ENCODE measurements around the gene ZNF391.
"Not testable (repeated sequence)": the region's sequence is repeated elsewhere in the genome, so short reads cannot be mapped to it uniquely, and the experiment has no call there.

Gene ZNF391

DNA sequence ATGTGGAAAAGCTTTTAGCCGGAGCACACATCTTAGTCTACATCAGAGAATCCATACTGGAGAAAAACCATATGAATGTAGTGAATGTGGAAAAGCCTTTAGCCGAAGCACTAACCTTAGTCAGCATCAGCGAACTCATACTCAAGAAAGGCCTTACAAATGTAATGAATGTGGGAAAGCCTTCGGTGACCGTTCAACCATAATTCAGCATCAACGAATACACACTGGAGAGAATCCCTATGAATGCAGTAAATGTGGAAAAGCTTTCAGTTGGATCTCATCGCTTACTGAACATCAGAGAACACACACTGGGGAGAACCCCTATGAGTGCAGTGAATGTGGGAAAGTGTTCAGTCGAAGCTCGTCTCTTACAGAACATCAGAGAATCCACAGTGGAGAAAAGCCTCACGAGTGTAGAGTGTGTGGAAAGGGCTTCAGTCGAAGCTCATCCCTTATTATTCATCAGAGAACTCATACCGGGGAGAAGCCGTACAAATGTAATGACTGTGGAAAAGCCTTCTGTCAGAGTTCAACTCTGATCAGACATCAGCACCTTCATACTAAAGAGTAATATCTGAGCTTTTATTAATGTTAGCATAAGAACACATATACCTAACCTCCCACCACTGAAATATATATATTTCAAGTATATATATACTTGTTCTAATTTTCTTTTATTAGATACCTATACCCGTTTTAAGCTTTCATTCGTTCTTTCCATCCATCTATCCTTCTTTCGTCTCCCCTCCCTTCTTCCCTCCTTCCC, 12.5 kb downstream of the ZNF391 start:
- no peak overlapping the region for H3K27ac Mint-ChIP-seq
- no peaks in the 10 kb centered on the region for H3K4me1 Mint-ChIP-seq (ENCODE audit: low read depth)
- no peak overlapping the region for H3K4me3 Mint-ChIP-seq

DNA sequence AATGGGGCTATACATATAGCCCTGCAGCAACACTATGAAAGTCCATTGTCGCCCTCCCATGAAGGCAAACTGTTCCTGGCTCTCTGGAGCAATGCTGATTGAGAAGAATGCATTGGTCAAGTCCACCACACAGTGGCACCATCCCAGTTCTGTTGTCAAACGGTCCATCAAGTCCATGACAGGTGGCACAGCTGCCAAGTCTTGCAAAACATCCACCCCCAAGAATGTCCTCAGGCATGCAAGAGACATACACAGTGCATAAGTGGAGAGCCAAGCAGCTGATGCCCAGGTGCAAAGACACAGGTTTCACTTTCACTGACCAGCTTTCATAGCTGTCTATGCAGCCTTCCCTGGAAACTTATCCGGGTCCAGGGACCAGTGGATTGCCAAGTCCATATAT, 17.5 kb downstream of the ZNF391 start:
- Mint-ChIP-seq H3K36me3 (ENCODE audit: low read depth) (peaks cover 23% of the 10 kb centered on the region), H3K27ac (no peak overlapping the region), H3K9me3 (peaks cover 25% of the 10 kb centered on the region)

More for the DNA sequence above, 12.5 kb downstream of the ZNF391 start:
- Mint-ChIP-seq H3K9me3 (peaks cover 54% of the 10 kb centered on the region), H3K27me3 (no peaks in the 10 kb centered on the region), H3K36me3 (ENCODE audit: low read depth) (peaks cover 62% of the 10 kb centered on the region)

GRCh38 chr6:27407153-27407814, 18.7 kb downstream of the ZNF391 start:
- Mint-ChIP-seq H3K4me3 (no peak overlapping the region), H3K9me3 (peaks cover 14% of the 10 kb centered on the region), H3K27me3 (no peaks in the 10 kb centered on the region), H3K36me3 (ENCODE audit: low read depth) (peaks cover 11% of the 10 kb centered on the region), H3K4me1 (ENCODE audit: low read depth) (no peaks in the 10 kb centered on the region), H3K27ac (no peak overlapping the region)

More for the DNA sequence above, 17.5 kb downstream of the ZNF391 start:
- Mint-ChIP-seq H3K4me3 (no peak overlapping the region), H3K27me3 (no peaks in the 10 kb centered on the region), H3K4me1 (ENCODE audit: low read depth) (no peaks in the 10 kb centered on the region)

DNA sequence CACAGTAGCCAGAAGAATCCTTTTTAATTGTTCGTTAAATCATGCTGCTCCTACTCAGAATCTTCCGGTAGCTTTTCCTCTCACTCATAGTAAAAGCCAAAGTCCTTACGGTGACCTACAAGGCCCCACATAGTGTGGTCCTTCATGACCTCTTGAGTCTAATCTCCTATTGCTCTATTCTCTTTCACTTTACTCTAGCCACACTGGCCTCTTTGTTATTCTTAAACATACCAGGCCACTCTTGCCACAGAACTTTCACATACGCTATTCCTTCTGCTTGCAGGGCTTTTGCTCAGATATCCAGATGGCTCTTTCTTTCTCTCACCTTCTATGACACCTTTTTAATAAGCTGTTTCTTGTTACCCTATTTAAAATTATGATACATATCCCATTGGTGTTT, 25.7 kb downstream of the ZNF391 start:
- Mint-ChIP-seq H3K27ac (no peak overlapping the region), H3K27me3 (no peaks in the 10 kb centered on the region), H3K4me3 (no peak overlapping the region), H3K36me3 (ENCODE audit: low read depth) (no peaks in the 10 kb centered on the region), H3K4me1 (ENCODE audit: low read depth) (no peaks in the 10 kb centered on the region), H3K9me3 (no peaks in the 10 kb centered on the region)

GRCh38 chr6:27414996-27415395, 26.4 kb downstream of the ZNF391 start:
- no peaks in the 10 kb centered on the region for H3K4me1 Mint-ChIP-seq (ENCODE audit: low read depth)
- H3K27me3 Mint-ChIP-seq, result peaks cover 6% of the 10 kb centered on the region
- H3K27ac Mint-ChIP-seq, result no peak overlapping the region
- no peaks in the 10 kb centered on the region for H3K36me3 Mint-ChIP-seq (ENCODE audit: low read depth)
- H3K9me3 Mint-ChIP-seq, result no peaks in the 10 kb centered on the region
- no peak overlapping the region for H3K4me3 Mint-ChIP-seq

GRCh38 chr6:27415898-27416297, 27.3 kb downstream of the ZNF391 start:
- Mint-ChIP-seq H3K27ac (no peak overlapping the region), H3K36me3 (ENCODE audit: low read depth) (no peaks in the 10 kb centered on the region), H3K9me3 (no peaks in the 10 kb centered on the region), H3K27me3 (peaks cover 8% of the 10 kb centered on the region), H3K4me1 (ENCODE audit: low read depth) (no peaks in the 10 kb centered on the region), H3K4me3 (no peak overlapping the region)

- Mint-ChIP-seq H3K4me3 (no peak overlapping the region), H3K27me3 (peaks cover 16% of the 10 kb centered on the region), H3K9me3 (no peaks in the 10 kb centered on the region)
These were observed 30.8 kb downstream of the ZNF391 start for GRCh38 chr6:27419363-27419762.

GRCh38 chr6:27422651-27423332, 34.2 kb downstream of the ZNF391 start:
- no peak overlapping the region for H3K4me3 Mint-ChIP-seq
- no peak overlapping the region for H3K27ac Mint-ChIP-seq
- no peaks in the 10 kb centered on the region for H3K9me3 Mint-ChIP-seq
- H3K36me3 Mint-ChIP-seq (ENCODE audit: low read depth), result no peaks in the 10 kb centered on the region
- H3K4me1 Mint-ChIP-seq (ENCODE audit: low read depth), result no peaks in the 10 kb centered on the region
- H3K27me3 Mint-ChIP-seq, result peaks cover 16% of the 10 kb centered on the region

More at GRCh38 chr6:27419363-27419762, 30.8 kb downstream of the ZNF391 start:
- Mint-ChIP-seq H3K36me3 (ENCODE audit: low read depth) (no peaks in the 10 kb centered on the region), H3K27ac (no peak overlapping the region), H3K4me1 (ENCODE audit: low read depth) (no peaks in the 10 kb centered on the region)

GRCh38 chr6:27424851-27425250, 36.3 kb downstream of the ZNF391 start:
- not testable (repeated sequence) for H3K27ac Mint-ChIP-seq; H3K4me1 Mint-ChIP-seq (ENCODE audit: low read depth); H3K9me3 Mint-ChIP-seq; H3K4me3 Mint-ChIP-seq; H3K36me3 Mint-ChIP-seq (ENCODE audit: low read depth)
- H3K27me3 Mint-ChIP-seq, result peaks cover 11% of the 10 kb centered on the region

- no peaks in the 10 kb centered on the region for H3K36me3 Mint-ChIP-seq (ENCODE audit: low read depth)
- no peaks in the 10 kb centered on the region for H3K4me1 Mint-ChIP-seq (ENCODE audit: low read depth)
- H3K4me3 Mint-ChIP-seq, result no peak overlapping the region
- no peaks in the 10 kb centered on the region for H3K9me3 Mint-ChIP-seq
- no peak overlapping the region for H3K27ac Mint-ChIP-seq
- peaks cover 8% of the 10 kb centered on the region for H3K27me3 Mint-ChIP-seq
These were observed 37.6 kb downstream of the ZNF391 start for GRCh38 chr6:27426045-27426620.

- Mint-ChIP-seq H3K9me3 (no peaks in the 10 kb centered on the region), H3K36me3 (ENCODE audit: low read depth) (no peaks in the 10 kb centered on the region), H3K4me1 (ENCODE audit: low read depth) (no peaks in the 10 kb centered on the region), H3K4me3 (no peak overlapping the region), H3K27me3 (peaks cover 5% of the 10 kb centered on the region), H3K27ac (no peak overlapping the region)
These were observed 39.9 kb downstream of the ZNF391 start for GRCh38 chr6:27428502-27428901.

DNA sequence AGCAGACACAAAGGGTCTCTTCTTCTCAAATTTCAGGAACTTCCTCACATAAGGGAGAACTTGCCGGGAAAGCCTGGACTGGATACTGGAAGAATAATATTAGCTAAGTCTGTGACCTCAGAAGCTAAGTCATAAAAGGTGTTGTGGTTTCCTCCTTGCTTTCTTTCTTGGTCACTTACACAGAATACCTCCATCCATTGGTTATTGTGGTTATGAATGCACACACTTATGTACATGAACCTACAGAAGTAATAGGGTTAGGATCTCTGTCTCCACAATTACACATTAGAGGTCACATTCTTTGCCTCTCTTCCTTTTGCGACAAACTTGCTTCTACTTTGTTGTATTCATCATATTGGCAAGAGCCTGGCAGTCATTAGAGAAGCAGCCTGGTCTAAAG, 40.4 kb downstream of the ZNF391 start:
- no peak overlapping the region for H3K27ac Mint-ChIP-seq
- peaks cover 3% of the 10 kb centered on the region for H3K9me3 Mint-ChIP-seq
- H3K36me3 Mint-ChIP-seq (ENCODE audit: low read depth), result no peaks in the 10 kb centered on the region

DNA sequence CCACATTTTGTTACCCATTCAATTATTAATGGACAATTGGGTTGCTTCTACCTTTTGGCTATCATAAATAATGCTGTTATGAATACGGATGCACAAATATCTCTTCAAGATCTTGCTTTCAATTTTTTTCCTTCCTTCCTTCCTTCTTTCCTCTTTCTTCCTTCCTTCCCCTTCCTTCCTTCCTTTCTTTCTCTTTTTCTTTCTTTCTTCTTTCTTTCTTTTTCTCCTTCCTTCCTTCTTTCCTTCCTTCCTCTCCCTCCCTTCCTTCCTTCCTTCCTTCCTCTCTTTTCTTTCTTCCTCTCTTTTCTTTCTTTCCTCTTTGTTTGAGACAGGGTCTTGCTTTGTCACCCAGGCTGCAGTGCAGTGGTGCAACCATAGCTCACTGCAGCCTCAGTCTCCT, 45.2 kb downstream of the ZNF391 start:
- Mint-ChIP-seq H3K27me3 (peaks cover 21% of the 10 kb centered on the region), H3K4me3 (no peak overlapping the region), H3K27ac (no peak overlapping the region), H3K4me1 (ENCODE audit: low read depth) (no peaks in the 10 kb centered on the region), H3K36me3 (ENCODE audit: low read depth) (peaks cover 3% of the 10 kb centered on the region), H3K9me3 (peaks cover 18% of the 10 kb centered on the region)

More for the DNA sequence above, 40.4 kb downstream of the ZNF391 start:
- Mint-ChIP-seq H3K27me3 (peaks cover 9% of the 10 kb centered on the region), H3K4me3 (no peak overlapping the region), H3K4me1 (ENCODE audit: low read depth) (no peaks in the 10 kb centered on the region)

DNA sequence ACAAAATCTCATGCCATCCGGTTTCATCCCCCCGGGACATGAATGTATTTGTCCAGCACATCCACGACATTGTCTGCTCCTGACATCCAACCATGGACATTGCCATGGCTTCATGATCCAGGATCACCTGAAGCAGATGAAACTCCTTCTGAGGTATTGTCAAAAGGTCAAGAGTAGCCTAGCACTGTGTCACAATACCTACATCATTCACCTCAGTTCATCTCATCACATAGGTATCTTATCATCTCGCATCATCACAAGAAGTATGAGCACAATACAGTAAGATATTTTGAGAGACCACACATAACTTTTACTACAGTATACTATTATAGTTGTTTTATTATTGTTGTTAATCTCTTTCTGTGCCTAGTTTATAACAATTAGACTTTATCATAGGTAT, 50.8 kb downstream of the ZNF391 start:
- no peak overlapping the region for H3K27ac Mint-ChIP-seq
- H3K4me1 Mint-ChIP-seq (ENCODE audit: low read depth), result no peaks in the 10 kb centered on the region
- no peak overlapping the region for H3K4me3 Mint-ChIP-seq
- H3K36me3 Mint-ChIP-seq (ENCODE audit: low read depth), result peaks cover 10% of the 10 kb centered on the region
- peaks cover 11% of the 10 kb centered on the region for H3K27me3 Mint-ChIP-seq
- H3K9me3 Mint-ChIP-seq, result peaks cover 36% of the 10 kb centered on the region

- H3K27me3 Mint-ChIP-seq, result peaks cover 3% of the 10 kb centered on the region
- peaks cover 15% of the 10 kb centered on the region for H3K36me3 Mint-ChIP-seq (ENCODE audit: low read depth)
- peaks cover 29% of the 10 kb centered on the region for H3K9me3 Mint-ChIP-seq
- no peaks in the 10 kb centered on the region for H3K4me1 Mint-ChIP-seq (ENCODE audit: low read depth)
- H3K27ac Mint-ChIP-seq, result no peak overlapping the region
- no peak overlapping the region for H3K4me3 Mint-ChIP-seq
These were observed 52.4 kb downstream of the ZNF391 start for GRCh38 chr6:27441001-27441400.
